ENCODE results near the gene GNAS-AS1. TPM values are rescaled to one million over a fixed set of nuclear protein-coding genes. Genes with fewer than 3 reads are reported as not detected.

The GNAS-AS1 gene
- total and polyA plus RNA-seq, 2 donors (not counting 1 experiment from before 2014, with no cell fraction given) = 1.5 TPM; not detected in 1

DNA sequence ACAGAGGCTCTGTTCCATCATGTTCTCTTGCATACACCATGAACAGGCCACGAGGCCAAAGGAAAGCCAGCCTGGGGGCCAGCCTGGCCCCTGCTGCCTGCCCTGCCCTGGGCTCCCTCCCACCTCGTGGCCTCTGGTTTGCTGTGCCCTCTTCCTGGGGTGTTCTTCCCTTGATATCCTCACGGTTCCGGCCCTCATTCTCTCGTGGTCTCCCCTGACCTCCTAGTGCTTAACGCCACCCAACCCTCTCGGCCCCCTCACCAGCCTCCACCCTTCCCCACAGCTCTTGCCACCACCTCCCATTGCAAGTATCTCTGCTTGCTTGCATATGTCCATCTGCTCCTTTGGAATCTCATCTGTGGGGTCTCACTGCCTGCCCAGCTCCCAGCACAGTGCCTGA, 73.0 kb downstream of the GNAS-AS1 start:
- no peak overlapping the region for H3K4me3 Mint-ChIP-seq
- Histone ChIP-seq H3K9ac (ENCODE audit: low read length) (no peak overlapping the region), H3K27me3 (replicated peaks in 1 of 4; ENCODE audit: control extremely low read depth in 1 of 4, control insufficient read depth in 3 of 4, insufficient read depth in 4 of 4, low read length in 3 of 4) (no peaks in the 10 kb centered on the region), H2AFZ (ENCODE audit: insufficient read depth, low read depth, low read length, poor library complexity, severe bottlenecking) (no peak overlapping the region), H3K9me3 (ENCODE audit: control extremely low read depth in 1 of 3, control insufficient read depth in 2 of 3, insufficient read depth in 1 of 3, low read length in 2 of 3) (no peaks in the 10 kb centered on the region), H3K27ac (ENCODE audit: low read length in 2 of 2) (no peak overlapping the region), H3K36me3 (replicated peaks in 1 of 2; ENCODE audit: control extremely low read depth in 1 of 2, control insufficient read depth in 1 of 2, extremely low read depth in 1 of 2, insufficient read depth in 2 of 2, low read length in 1 of 2) (no peaks in the 10 kb centered on the region), H3K79me2 (ENCODE audit: control insufficient read depth, insufficient read depth, low read length) (no peaks in the 10 kb centered on the region), H4K20me1 (ENCODE audit: control insufficient read depth, insufficient read depth, low read length, poor library complexity, severe bottlenecking) (no peaks in the 10 kb centered on the region), H3K4me2 (replicated peaks; ENCODE audit: low read depth, low read length, poor library complexity, severe bottlenecking) (no peak overlapping the region), H3K4me1 (ENCODE audit: control insufficient read depth in 2 of 2, insufficient read depth in 2 of 2, low read length in 2 of 2) (no peaks in the 10 kb centered on the region), H3K4me3 (ENCODE audit: control extremely low read depth in 1 of 5, extremely low read depth in 1 of 5, insufficient read depth in 1 of 5, low read depth in 2 of 5, low read length in 4 of 5) (no peak overlapping the region)
- H3K4me1 Mint-ChIP-seq = no peaks in the 10 kb centered on the region
- DNase-seq (no peak), ATAC-seq (ENCODE audit: low read depth) (no peak)
- no peak for TF ChIP-seq EZH2 (IDR thresholded peaks at IDR 0.05; ENCODE audit: borderline replicate concordance, insufficient read depth, low read depth, low read length, poor library complexity, severe bottlenecking)
- TF ChIP-seq, protein P1, sequence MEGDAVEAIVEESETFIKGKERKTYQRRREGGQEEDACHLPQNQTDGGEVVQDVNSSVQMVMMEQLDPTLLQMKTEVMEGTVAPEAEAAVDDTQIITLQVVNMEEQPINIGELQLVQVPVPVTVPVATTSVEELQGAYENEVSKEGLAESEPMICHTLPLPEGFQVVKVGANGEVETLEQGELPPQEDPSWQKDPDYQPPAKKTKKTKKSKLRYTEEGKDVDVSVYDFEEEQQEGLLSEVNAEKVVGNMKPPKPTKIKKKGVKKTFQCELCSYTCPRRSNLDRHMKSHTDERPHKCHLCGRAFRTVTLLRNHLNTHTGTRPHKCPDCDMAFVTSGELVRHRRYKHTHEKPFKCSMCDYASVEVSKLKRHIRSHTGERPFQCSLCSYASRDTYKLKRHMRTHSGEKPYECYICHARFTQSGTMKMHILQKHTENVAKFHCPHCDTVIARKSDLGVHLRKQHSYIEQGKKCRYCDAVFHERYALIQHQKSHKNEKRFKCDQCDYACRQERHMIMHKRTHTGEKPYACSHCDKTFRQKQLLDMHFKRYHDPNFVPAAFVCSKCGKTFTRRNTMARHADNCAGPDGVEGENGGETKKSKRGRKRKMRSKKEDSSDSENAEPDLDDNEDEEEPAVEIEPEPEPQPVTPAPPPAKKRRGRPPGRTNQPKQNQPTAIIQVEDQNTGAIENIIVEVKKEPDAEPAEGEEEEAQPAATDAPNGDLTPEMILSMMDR (IDR thresholded peaks at IDR 0.05) = no peak
- ChIA-PET POLR2A (no interaction called here), CTCF (no interaction called here)
- H3K27me3 Mint-ChIP-seq = peaks cover 26% of the 10 kb centered on the region
- H3K9me3 Mint-ChIP-seq (ENCODE audit: insufficient read depth) = no peaks in the 10 kb centered on the region
- H3K27ac Mint-ChIP-seq = no peak overlapping the region
- 85% methylated on average over 7 of the region's 7 CpGs for WGBS (ENCODE audit: insufficient coverage)
- intact Hi-C loops (cut with micrococcal nuclease) = no loop called here

DNA sequence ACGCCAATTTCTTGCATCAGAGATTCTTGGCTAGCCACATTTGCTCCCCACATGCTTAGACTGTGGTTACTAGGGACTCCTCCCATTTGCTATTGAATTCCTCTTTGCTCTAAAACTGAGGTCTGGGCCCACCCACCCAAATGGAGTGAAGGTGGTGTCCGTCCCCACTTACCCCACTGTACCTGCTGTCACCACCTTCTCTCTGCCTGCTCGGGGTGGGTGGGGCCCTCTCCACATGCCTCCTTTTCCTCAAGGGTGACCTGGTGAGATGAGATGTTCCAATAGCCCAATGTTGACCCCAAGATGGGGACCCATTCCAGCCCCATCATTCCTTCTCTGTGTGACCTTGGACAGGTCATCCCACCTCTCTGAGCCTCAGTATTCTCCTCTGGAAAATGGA, 74.6 kb downstream of the GNAS-AS1 start:
- H3K27ac ChIP-seq (ENCODE audit: low read length in 2 of 2) = no peak overlapping the region
- H3K4me1 ChIP-seq (ENCODE audit: control insufficient read depth in 2 of 2, insufficient read depth in 2 of 2, low read length in 2 of 2) = no peaks in the 10 kb centered on the region
- H3K9me3 ChIP-seq (ENCODE audit: control extremely low read depth in 1 of 3, control insufficient read depth in 2 of 3, insufficient read depth in 1 of 3, low read length in 2 of 3) = no peaks in the 10 kb centered on the region
- ATAC-seq (ENCODE audit: low read depth) = no peak
- no peak overlapping the region for H3K4me3 ChIP-seq (ENCODE audit: control extremely low read depth in 1 of 5, extremely low read depth in 1 of 5, insufficient read depth in 1 of 5, low read depth in 2 of 5, low read length in 4 of 5)
- WGBS (ENCODE audit: insufficient coverage) = 71% methylated on average over 1 of the region's 3 CpGs
- no peaks in the 10 kb centered on the region for H3K36me3 ChIP-seq (replicated peaks in 1 of 2; ENCODE audit: control extremely low read depth in 1 of 2, control insufficient read depth in 1 of 2, extremely low read depth in 1 of 2, insufficient read depth in 2 of 2, low read length in 1 of 2)
- Mint-ChIP-seq H3K4me1 (no peaks in the 10 kb centered on the region), H3K27me3 (peaks cover 23% of the 10 kb centered on the region), H3K27ac (no peak overlapping the region), H3K4me3 (no peak overlapping the region), H3K9me3 (ENCODE audit: insufficient read depth) (no peaks in the 10 kb centered on the region)
- POLR2A ChIA-PET = no interaction called here
- no peaks in the 10 kb centered on the region for H3K79me2 ChIP-seq (ENCODE audit: control insufficient read depth, insufficient read depth, low read length)
- CTCF ChIA-PET = no interaction called here
- no peak overlapping the region for H3K4me2 ChIP-seq (replicated peaks; ENCODE audit: low read depth, low read length, poor library complexity, severe bottlenecking)
- TF ChIP-seq EZH2 (IDR thresholded peaks at IDR 0.05; ENCODE audit: borderline replicate concordance, insufficient read depth, low read depth, low read length, poor library complexity, severe bottlenecking) = no peak
- TF ChIP-seq, protein P1 (IDR thresholded peaks at IDR 0.05) = no peak
- H3K9ac ChIP-seq (ENCODE audit: low read length) = no peak overlapping the region
- H2AFZ ChIP-seq (ENCODE audit: insufficient read depth, low read depth, low read length, poor library complexity, severe bottlenecking) = no peak overlapping the region
- DNase-seq = no peak
- no peaks in the 10 kb centered on the region for H4K20me1 ChIP-seq (ENCODE audit: control insufficient read depth, insufficient read depth, low read length, poor library complexity, severe bottlenecking)
- intact Hi-C loops (cut with micrococcal nuclease) = no loop called here
- H3K27me3 ChIP-seq (replicated peaks in 1 of 4; ENCODE audit: control extremely low read depth in 1 of 4, control insufficient read depth in 3 of 4, insufficient read depth in 4 of 4, low read length in 3 of 4) = no peaks in the 10 kb centered on the region

Measured in B cell (primary cell).